ENCODE measurements around the gene DYRK3.
A peak's percentile ranks its signal among the peaks of the same experiment; 100 is the strongest.
"Not testable (repeated sequence)": the region's sequence is repeated elsewhere in the genome, so short reads cannot be mapped to it uniquely, and the experiment has no call there.

DYRK3 gene

GRCh38 chr1:206633708-206634121, 1.6 kb upstream of the DYRK3 start:
- no peak for DNase-seq

- peak; percentile 44 to 71 (median 58) for DNase-seq
Measured at GRCh38 chr1:206634365-206635079, 814 bp upstream of the DYRK3 start.

GRCh38 chr1:206635978-206636345, 626 bp downstream of the DYRK3 start:
- no peak for DNase-seq

GRCh38 chr1:206636671-206637070, 1.3 kb downstream of the DYRK3 start:
- no peak for DNase-seq

- DNase-seq, result no peak
Measured at GRCh38 chr1:206637605-206638004, 2.3 kb downstream of the DYRK3 start.

GRCh38 chr1:206642074-206642473, 6.7 kb downstream of the DYRK3 start:
- not testable (repeated sequence) for DNase-seq

- no peak for DNase-seq
Measured at GRCh38 chr1:206643118-206643698, 7.9 kb downstream of the DYRK3 start.

- DNase-seq, result no peak
Measured at GRCh38 chr1:206646504-206646903, 11.2 kb downstream of the DYRK3 start.

GRCh38 chr1:206647224-206647623, 11.9 kb downstream of the DYRK3 start:
- no peak for DNase-seq

GRCh38 chr1:206649261-206649921, 14.1 kb downstream of the DYRK3 start:
- no peak for DNase-seq

- no peak for DNase-seq
Measured at GRCh38 chr1:206651014-206651413, 15.7 kb downstream of the DYRK3 start.

GRCh38 chr1:206651958-206652890, 16.9 kb downstream of the DYRK3 start:
- DNase-seq, result no peak

GRCh38 chr1:206653715-206654459, 18.6 kb downstream of the DYRK3 start:
- no peak for DNase-seq

GRCh38 chr1:206654828-206655227, 19.5 kb downstream of the DYRK3 start:
- DNase-seq, result no peak

- DNase-seq, result no peak
Measured at GRCh38 chr1:206655471-206655882, 20.1 kb downstream of the DYRK3 start.

GRCh38 chr1:206656936-206657335, 21.6 kb downstream of the DYRK3 start:
- no peak for DNase-seq

- no peak for DNase-seq
Measured at GRCh38 chr1:206657751-206658150, 22.4 kb downstream of the DYRK3 start.

GRCh38 chr1:206658264-206658980, 23.1 kb downstream of the DYRK3 start:
- DNase-seq, result peak in 1 of 4 experiments; percentile 12

- no peak for DNase-seq
Measured at GRCh38 chr1:206658981-206659273, 23.6 kb downstream of the DYRK3 start.

GRCh38 chr1:206660136-206660535, 24.8 kb downstream of the DYRK3 start:
- no peak for DNase-seq

GRCh38 chr1:206661161-206661820, 26.0 kb downstream of the DYRK3 start:
- no peak for DNase-seq

All from activated CD4-positive, CD25-positive, alpha-beta regulatory T cell (primary cell).